ENCODE measurements around the gene GSTA2. TPM values are rescaled to one million over a fixed set of nuclear protein-coding genes. Genes with fewer than 3 reads are reported as not detected.

The GSTA2 gene
- total RNA-seq (2022; extraction: Qiagen RNA extraction), result not detected in 5 replicates

GRCh38 chr6:52763322-52763916 is at the start of gene GSTA2:
TSS of gene GSTA2 (minus strand) at chr6:52763475. CDS start at chr6:52757947, 5,528 bp downstream.

GRCh38 chr6:52803668-52804255 is 40.5 kb upstream of the GSTA2 start, which contains the start of gene GSTA1:
TSS of gene GSTA1 (minus strand) at chr6:52803816. CDS start at chr6:52799267, 4,549 bp downstream.

Other genes starting within 250 kb of the GSTA2 start
- 29.7 to 36.7 TPM (median 34.3 TPM) in 5 replicates for gene TRAM2, start 186.4 kb downstream of the GSTA2 start, total RNA-seq (2022; extraction: Qiagen RNA extraction)
- gene TMEM14A, start 92.4 kb downstream of the GSTA2 start, total RNA-seq (2022; extraction: Qiagen RNA extraction), result 32.8 to 45.2 TPM (median 38.4 TPM) in 5 replicates
- gene GSTA1, start 40.3 kb upstream of the GSTA2 start, total RNA-seq (2022; extraction: Qiagen RNA extraction), result not detected in 5 replicates
- not detected in 5 replicates for gene GSTA5, start 77.3 kb upstream of the GSTA2 start, total RNA-seq (2022; extraction: Qiagen RNA extraction)
- not detected in 5 replicates for gene GSTA3, start 146.2 kb upstream of the GSTA2 start, total RNA-seq (2022; extraction: Qiagen RNA extraction)
- 8.6 to 10.1 TPM (median 8.7 TPM) in 5 replicates for gene GSTA4, start 231.8 kb upstream of the GSTA2 start, total RNA-seq (2022; extraction: Qiagen RNA extraction)